NOMO-1 treated with DMSO at 0.1 percent for 48 hours (cell line): ENCODE results near the gene RNF212.
"Not testable (repeated sequence)": the region's sequence is repeated elsewhere in the genome, so short reads cannot be mapped to it uniquely, and the experiment has no call there.

Experiments used
- DNase-seq: peaks from one replicate; lab custom pipeline; 2025; ENCODE audit not compliant: unreplicated experiment; lab: John Stamatoyannopoulos, UW

The RNF212 gene

GRCh38 chr4:1050486-1051213 lies 62.7 kb downstream of the RNF212 start:
- no peak for DNase-seq

- DNase-seq: no peak
Observed at GRCh38 chr4:1049591-1049905, 63.8 kb downstream of the RNF212 start.

GRCh38 chr4:1048773-1049590 lies 64.4 kb downstream of the RNF212 start:
- peak; percentile 76 for DNase-seq

- DNase-seq: no peak
Observed at GRCh38 chr4:1047976-1048772, 65.2 kb downstream of the RNF212 start.

- DNase-seq: no peak
Observed at GRCh38 chr4:1047106-1047975, 66.0 kb downstream of the RNF212 start.

GRCh38 chr4:1046581-1047011 lies 66.8 kb downstream of the RNF212 start:
- not testable (repeated sequence) for DNase-seq

GRCh38 chr4:1045595-1046201 lies 67.7 kb downstream of the RNF212 start:
- DNase-seq: no peak

GRCh38 chr4:1045193-1045594 lies 68.2 kb downstream of the RNF212 start:
- no peak for DNase-seq

- DNase-seq: no peak
Observed at GRCh38 chr4:1044469-1045192, 68.7 kb downstream of the RNF212 start.

- peak; percentile 85 for DNase-seq
Observed at GRCh38 chr4:1043651-1044468, 69.5 kb downstream of the RNF212 start.

GRCh38 chr4:1043162-1043561 lies 70.2 kb downstream of the RNF212 start:
- no peak for DNase-seq

- DNase-seq: no peak
Observed at GRCh38 chr4:1042352-1043055, 70.9 kb downstream of the RNF212 start.

GRCh38 chr4:1041936-1042330 lies 71.4 kb downstream of the RNF212 start:
- no peak for DNase-seq

- no peak for DNase-seq
Observed at GRCh38 chr4:1041147-1041935, 72.0 kb downstream of the RNF212 start.

- DNase-seq: no peak
Observed at GRCh38 chr4:1040344-1041146, 72.8 kb downstream of the RNF212 start.

GRCh38 chr4:1039493-1040343 lies 73.6 kb downstream of the RNF212 start:
- no peak for DNase-seq
